ENCODE results near the gene PRKCA. TPM values are rescaled to one million over a fixed set of nuclear protein-coding genes. Genes with fewer than 3 reads are reported as not detected.

Gene PRKCA
- total and polyA plus RNA-seq, 9 of the 15 experiments (the other 6 are each of a cell fraction or from before 2014, with no cell fraction given), result 3.2 to 33.0 (median 17.8) TPM

GRCh38 chr17:66654106-66654740 is 351.8 kb downstream of the PRKCA start:
- Histone ChIP-seq H3K79me2 (ENCODE audit: control insufficient read depth, insufficient read depth, low read length) (no peaks in the 10 kb centered on the region), H4K20me1 (replicated peaks; ENCODE audit: control insufficient read depth, insufficient read depth, low read length) (0 out of 2 replicates have a peak, but pooled peaks cover 15% of the 10 kb centered on the region), H3K27ac (ENCODE audit: extremely low read depth, low read depth, low read length) (no peak overlapping the region), H3K27me3 (ENCODE audit: control insufficient read depth in 2 of 2, insufficient read depth in 2 of 2, low read length in 2 of 2) (no peaks in the 10 kb centered on the region), H3K4me1 (replicated peaks in 1 of 2; ENCODE audit: control insufficient read depth in 2 of 2, insufficient read depth in 2 of 2, low read length in 2 of 2) (peaks cover 0 to 14% of the 10 kb centered on the region in 2 experiments; a peak in 3 of 5 replicates), H2AFZ (ENCODE audit: low read depth, low read length) (no peak overlapping the region), H3K36me3 (ENCODE audit: control insufficient read depth, insufficient read depth, low read length) (peaks cover 16% of the 10 kb centered on the region; the same call in 2 of the 3 replicates), H3K9me1 (ENCODE audit: control insufficient read depth, insufficient read depth, low read length) (peaks cover 6% of the 10 kb centered on the region), H3K4me2 (ENCODE audit: insufficient read depth, low read length) (no peak overlapping the region), H3K4me3 (no peak overlapping the region), H3K9ac (ENCODE audit: insufficient read depth in 1 of 2, low read depth in 2 of 2, low read length in 2 of 2) (no peak overlapping the region), H3K9me3 (replicated peaks; ENCODE audit: control insufficient read depth, insufficient read depth, low read depth, low read length) (no peaks in the 10 kb centered on the region)
- ChIA-PET POLR2A (interaction anchor here (1.1 kb wide), 1 partner anchor 17 kb away, joined by 3 read pairs; no protein-coding TSS in a partner anchor), CTCF (ENCODE audit: low intra/inter-chr PET ratio) (no interaction called here)
- BruUV-seq (replicated peaks), result no TSS peak
- FAIRE-seq, result no peak
- 75% methylated on average over 8 of the region's 9 CpGs for WGBS (ENCODE audit: insufficient coverage, low coverage, missing lambda C conversion rate)
- ATAC-seq, result no peak
- no peak for DNase-seq (ENCODE audit: extremely low read depth in 1 of 4, low spot score in 3 of 4)
- intact Hi-C loops (cut with micrococcal nuclease), result no loop called here
- TF ChIP-seq NCOA6 (IDR thresholded peaks at IDR 0.05) (no peak), ZBTB7A (IDR thresholded peaks at IDR 0.05; ENCODE audit: borderline replicate concordance, control insufficient read depth, low read depth, low read length) (no peak), ZNF740 (CRISPR knock-in tag; IDR thresholded peaks at IDR 0.05) (no peak), ZNF740 (tag; IDR thresholded peaks at IDR 0.05) (no peak)
- in situ Hi-C loops (cut with MboI), result no loop called here

Data from K562 (cell line).